Epithelial cell of prostate (primary cell): ENCODE data around the gene CCND2.

ENCODE experiments used
- DNase-seq: peaks from one replicate; pipeline ENCODE4 v3.0.0-alpha.2; 2011; ENCODE audit warnings: low read depth, low spot score
- H3K27ac ChIP-seq: fragments of 450-650 bp; 2 replicates; pipeline ENCODE4 v1.5.1; 2017; ENCODE audit warnings: mild to moderate bottlenecking

The CCND2 gene

DNA sequence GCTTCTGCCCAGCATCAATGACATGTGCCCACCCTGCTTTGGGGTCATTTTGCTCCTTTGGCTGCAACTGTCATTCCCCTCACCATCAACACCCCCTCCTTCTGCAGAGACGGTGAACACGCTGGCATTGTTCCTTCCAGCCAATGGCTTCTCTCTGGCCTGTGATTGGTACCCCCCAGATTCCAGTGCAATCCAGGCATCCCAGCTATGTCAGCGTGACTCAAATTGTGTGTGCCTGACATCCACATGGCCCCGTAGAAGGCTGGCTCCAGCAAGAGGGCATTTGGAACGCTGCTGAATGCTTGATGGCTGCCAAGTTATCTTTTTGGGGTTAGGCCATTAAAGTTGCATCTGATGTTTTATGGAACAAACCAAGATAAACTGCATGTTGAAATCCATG lies 21.0 kb upstream of the CCND2 start:
- no peak overlapping the region for H3K27ac ChIP-seq
- DNase-seq, result no peak

DNA sequence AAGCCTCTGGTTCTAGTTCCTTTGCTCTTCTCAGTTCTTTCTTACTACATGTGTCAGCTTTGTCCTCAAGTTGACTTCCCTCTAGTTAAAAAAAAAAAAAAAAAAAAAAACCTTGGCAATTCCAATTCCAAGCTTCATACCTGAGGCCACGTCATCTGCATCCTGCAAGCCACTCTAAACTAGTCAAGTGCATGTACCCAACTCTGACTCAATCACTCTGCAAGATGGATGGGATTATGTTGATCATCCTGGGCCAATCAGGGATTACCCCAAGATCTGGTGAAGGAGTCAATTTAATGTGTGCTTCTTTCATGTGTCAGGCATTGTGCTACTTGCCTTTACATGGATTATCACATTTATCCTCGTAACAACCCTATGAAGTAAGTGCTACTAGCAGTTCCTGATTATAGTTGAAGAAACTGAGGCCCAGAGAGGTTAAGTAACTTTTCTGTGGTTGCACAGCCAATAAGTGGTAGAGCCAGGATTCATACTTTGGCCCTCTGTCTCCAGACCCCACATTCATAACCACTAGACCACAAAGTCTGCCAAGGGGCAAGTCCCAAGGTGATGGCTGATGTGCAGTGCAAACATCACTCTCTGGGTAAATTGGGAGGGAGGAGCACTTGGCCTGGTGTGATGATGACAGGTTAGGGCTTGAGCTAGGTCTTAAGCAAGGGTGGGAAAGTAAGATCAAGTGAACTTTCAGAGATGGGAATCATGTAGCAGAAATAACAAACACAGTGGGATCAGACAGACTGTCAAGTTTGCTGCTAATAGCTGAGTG lies 17.3 kb upstream of the CCND2 start:
- H3K27ac ChIP-seq, result no peak overlapping the region
- no peak for DNase-seq

DNA sequence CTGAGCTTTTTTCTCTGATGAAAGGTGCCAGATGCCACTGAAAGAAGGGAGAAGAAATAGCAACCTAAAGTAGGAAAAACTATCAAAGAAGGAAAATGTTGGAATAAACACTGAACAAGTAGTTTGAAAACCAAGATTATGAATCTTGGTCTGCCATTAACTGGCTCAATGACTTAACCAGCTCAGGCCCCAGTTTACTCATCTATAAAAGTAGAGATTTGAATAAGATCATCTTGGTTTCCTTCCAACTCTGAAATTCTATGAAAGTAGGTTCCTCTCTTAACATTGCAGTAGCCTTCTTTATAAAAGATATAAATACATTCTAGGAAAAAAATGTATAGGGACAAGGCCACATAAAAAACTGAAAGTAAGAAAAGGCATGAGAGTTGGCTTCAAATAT lies 16.1 kb upstream of the CCND2 start:
- DNase-seq, result no peak
- H3K27ac ChIP-seq, result no peak overlapping the region

DNA sequence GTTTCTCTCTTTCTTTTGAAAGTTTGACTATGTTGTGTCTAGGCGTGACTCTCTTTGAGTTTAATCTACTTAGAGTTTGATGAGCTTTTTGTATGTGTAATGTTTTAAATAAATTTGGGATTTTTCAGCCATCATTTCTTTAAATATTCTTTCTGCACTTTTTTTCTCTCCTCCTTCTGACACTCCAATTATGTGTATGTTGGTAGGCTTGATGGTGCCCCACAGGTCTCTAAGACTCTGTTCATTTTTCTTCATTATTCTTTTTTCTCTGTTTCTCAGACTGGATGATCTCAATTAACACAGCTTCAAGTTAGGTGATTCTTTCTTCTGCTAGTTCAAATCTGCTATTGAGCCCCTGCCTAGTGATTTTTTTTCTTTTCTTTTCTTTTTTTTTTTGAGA lies 14.5 kb upstream of the CCND2 start:
- no peak for DNase-seq
- H3K27ac ChIP-seq, result no peak overlapping the region

DNA sequence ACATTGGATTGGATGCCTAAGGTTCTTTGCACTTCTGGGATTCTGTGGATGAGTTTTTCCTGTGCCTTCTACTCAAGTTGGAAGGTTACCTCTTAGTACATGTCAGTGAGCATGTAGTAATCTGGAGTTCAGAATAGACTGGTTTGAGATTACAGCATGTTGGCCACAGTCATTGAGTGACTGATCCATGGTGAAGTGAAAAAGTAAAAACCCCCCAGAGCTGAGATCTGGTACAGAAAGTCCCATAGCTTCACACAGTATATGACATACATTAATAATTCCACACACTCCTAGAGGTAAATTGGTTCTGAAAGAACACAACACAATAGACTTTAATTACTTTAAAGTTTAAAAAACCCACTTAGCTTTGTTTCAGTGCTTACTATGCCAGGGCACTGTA lies 11.9 kb upstream of the CCND2 start:
- no peak for DNase-seq
- H3K27ac ChIP-seq, result no peak overlapping the region

DNA sequence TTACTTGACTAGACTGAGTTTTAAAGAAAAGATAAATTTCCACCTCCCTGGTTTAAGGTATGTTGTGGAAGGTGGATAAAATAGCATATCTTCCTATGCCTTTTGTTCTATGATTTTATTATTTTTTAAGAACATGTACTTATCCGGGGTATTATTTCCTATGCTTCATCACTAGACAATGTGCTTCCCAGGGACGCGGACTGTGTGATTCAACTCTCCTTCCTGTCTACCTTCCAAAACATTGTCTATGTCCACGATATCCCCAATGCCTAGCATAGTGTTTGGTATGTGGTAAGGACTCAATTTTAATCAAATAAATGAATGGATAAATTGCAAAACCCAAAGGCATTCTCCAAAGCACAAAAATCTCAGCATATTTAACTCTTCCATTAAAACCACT lies 8.3 kb upstream of the CCND2 start:
- no peak overlapping the region for H3K27ac ChIP-seq
- no peak for DNase-seq

DNA sequence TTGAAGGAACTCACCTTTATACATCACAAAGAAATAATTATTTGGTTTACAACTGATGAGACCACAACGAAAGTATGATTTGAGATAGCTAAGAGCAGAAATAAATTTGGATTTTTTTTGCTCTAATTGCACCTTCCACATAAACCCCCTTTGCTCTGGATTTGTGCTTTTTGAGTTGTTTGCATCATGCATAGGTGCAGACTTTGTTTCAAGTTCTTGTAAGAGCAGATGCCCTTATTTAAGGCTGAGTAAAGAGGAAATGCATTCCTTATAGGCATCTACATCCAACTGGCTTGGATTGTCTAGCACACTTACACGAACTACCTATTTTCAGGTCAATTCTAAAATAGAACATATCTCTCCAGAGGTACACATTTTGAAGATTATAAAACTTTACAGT lies 6.6 kb upstream of the CCND2 start:
- no peak for DNase-seq
- no peak overlapping the region for H3K27ac ChIP-seq

DNA sequence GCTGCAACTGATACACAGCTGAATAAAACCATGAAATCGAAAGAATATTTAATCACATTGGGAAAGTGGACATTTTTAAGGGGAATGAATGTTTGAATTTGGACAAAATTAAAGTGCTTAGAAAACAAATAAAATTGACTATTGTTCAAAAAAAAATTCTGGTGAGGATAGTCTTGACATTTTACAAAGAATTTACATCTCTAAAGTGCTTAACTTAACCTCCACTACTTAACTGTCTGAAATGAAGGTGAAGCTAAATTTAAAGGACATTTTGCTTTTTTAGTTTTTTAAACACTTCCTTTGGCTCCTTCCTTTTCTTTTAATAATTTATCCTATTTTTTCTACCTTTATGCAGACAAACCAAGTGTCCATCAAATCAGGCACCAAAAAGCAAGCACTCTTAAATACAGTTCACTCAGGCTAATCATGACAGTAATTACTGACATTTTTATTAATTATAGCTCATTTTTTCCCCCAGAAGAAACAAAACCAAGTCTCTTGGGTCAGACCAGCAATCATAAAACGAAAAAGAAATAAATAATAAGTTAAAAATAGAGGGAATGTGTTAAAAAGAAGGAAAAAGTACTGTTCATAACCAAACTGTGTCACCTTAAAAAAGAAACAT lies 5.7 kb upstream of the CCND2 start:
- H3K27ac ChIP-seq, result no peak overlapping the region
- no peak for DNase-seq

DNA sequence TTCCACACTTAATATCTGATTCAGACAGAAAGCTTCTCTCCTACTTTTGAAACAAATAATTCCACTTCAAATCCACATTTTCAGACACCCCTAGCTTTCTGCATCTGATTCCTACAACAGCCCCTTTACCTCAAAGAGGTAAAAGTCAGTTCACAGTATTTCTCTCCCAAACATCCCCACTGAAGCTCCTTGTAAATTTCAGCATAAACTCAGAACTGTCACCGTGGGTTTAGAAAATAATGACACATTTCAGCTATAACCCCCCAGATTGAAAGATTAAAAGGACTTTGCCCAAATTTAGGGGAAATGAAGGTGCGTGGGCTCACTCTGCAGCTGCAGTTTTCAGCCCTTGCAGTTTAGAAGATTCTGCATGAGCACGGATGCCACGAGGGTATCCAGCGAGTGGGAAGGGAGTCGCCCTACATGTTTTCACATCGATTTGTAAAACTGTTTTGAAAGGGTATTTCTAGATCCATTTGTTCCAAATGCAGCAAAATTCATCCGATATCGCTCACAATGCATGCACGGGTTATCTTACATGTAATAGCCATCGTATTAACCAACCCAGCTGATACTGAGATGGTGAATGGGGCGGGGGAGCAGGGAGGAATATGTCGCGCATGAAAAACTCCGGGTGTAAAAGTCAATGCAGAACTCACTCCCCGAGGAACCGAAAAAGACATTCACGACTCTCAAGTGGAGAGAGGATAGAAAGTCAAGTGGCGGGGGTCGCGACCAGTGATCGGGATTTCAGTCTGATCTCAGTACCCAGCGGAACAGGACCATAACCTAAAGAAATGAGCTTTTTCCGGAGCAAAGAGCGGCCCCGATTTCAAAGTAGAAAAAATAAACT lies 5.0 kb upstream of the CCND2 start:
- H3K27ac ChIP-seq, result peak overlapping the region; percentile 89
- no peak for DNase-seq

DNA sequence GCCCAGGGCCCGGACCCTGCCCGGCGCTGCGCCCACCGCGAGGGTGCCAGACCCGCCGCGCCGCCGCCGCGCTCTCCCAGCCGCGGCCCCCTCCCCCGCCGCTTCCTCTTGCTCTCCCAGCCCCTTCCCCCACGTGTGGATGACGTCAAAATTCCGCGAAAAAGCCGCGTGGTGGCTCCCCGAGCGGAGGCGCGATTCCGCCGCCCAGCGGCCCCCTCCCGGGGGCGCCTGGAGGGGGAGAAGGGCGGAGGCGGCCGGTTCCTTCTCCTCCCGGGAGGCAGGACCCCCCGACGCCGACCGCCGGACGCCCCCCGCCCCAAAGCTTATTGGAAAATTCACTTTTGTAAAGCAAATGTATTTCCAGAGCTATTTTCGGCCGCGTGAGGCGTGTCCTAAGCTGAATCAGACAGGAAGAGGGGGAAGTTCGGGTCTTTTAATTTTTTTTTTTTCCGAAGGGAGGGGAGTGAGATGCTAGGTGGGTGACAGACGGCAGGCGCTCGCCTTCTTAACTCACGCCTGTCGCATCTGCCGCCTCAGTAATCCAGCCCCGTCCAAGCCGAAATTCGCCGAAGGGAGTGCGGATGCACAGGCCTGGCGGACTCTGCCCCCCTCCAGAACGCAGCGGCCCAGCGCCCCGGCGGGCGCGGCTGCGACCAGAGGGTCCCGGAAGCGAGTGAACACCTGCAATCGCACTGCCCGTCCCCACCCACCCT lies 4.1 kb upstream of the CCND2 start:
- DNase-seq, result no peak
- H3K27ac ChIP-seq, result peak overlapping the region; percentile 89

DNA sequence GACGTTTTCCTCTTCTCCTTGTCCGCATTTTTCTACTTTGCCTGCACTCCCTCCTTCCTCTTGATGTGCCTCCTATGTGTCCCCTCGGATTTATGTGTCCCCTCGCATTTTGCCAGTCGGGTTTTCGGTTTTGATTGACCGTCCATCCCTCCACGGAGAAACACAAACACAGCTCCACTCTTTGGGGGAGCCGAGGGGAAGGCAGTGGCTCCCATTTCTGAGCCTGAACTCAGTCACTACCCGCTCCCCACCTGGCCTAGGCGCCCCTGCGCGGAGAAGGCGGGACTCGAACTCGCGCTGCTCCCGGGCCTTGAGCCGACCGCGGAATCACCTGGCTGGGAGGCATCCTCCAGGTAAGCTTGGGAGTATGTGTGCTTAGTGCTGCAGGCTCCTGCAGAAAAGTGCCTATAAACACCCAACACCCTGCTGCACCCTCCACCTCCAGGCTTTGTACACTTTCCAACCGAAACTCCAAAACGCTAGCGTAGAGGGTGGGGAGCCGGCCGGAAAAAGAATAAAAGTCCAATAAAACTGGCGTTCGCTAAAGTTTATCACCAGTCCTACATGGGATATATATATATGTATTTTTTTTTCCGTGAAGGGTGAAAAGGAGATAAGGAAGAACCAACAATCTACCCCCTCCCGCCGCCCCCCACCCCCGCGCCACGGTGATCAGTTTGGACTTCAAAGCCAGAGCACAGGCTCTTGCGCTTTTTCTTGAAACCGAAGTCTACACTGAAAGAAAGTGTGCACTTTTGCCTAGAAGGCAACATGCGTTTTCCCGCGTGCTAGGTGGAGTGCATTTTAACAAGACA lies 3.3 kb upstream of the CCND2 start:
- H3K27ac ChIP-seq, result peak overlapping the region; percentile 89
- no peak for DNase-seq

DNA sequence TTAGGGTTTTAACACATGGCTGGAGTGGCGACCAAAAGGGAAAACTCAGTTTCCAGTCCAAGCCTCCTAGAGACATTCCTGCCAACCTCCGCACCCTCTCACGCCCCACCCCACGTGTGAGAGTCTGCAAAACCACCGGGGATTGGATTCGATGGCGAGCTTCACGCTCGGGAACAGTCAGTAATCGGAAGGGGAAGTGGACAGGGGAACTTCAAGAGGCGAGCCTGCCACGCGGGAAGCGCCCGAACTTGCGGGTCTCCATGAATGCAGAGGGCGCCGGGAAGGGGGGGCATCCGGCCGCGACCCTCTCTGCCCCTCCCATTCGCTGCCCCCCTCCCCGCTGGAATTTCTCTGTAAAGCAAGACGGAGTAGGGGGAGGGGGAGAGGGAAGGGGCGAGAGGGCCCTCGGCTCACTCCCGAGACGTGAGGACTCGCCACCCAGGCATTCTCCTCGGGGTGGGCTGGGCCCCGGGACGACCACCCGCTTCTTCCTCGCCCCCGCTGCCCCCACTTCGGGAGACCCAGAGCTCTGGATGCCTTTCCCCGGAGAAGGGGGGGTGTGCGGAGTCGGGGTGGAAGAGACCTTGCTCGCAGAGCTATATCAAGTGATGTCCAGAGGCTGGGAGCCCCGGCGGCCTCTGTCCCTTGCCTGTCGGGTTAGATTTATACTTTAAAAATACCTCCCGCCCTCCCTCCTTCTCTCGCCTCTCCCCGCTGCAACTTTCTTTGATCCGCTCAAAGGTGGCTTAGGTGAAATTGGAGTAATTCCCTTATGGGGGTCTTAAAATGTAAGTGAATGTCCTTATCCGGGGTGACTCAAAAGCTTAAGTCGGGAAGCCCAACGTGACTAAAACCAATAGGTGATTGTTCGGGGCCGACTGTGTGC lies 2.5 kb upstream of the CCND2 start:
- DNase-seq, result no peak
- peak overlapping the region; percentile 89 for H3K27ac ChIP-seq

DNA sequence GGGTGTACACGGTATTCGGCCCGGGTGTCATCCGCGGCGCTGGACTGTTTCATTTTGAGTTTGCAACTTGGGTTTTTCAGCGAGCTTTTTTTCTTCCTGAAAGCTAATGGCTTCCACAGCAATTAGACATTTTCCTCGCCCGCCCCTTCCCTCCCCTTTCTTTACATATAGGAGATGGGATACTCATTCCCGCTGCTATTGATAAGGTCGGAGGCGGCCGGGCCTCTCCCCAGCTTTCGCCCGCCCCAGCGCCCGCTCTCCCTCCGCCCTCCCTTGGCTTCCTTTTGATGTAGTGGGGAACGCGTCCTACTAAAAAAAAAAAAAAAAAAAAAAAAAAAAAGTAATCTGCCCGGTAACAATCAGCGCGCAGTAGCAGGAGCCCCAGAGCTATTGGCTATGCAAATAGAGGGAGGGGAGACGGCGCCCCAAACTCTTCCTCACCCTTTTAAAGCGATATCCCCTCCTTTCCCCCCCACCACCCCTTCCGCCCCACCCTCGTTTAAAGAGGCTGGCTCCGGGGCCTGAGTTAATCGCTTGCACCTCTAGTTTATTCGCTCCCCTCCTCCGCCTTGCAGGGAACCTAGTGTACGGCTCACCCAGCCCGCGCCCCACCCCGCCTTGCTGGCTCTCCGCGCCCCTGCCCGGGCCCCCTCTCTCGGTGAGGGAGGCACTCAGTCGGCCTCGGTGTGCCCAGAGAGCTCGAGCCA lies 1.7 kb upstream of the CCND2 start:
- H3K27ac ChIP-seq, result peak overlapping the region; percentile 89
- DNase-seq, result peak; percentile 60

DNA sequence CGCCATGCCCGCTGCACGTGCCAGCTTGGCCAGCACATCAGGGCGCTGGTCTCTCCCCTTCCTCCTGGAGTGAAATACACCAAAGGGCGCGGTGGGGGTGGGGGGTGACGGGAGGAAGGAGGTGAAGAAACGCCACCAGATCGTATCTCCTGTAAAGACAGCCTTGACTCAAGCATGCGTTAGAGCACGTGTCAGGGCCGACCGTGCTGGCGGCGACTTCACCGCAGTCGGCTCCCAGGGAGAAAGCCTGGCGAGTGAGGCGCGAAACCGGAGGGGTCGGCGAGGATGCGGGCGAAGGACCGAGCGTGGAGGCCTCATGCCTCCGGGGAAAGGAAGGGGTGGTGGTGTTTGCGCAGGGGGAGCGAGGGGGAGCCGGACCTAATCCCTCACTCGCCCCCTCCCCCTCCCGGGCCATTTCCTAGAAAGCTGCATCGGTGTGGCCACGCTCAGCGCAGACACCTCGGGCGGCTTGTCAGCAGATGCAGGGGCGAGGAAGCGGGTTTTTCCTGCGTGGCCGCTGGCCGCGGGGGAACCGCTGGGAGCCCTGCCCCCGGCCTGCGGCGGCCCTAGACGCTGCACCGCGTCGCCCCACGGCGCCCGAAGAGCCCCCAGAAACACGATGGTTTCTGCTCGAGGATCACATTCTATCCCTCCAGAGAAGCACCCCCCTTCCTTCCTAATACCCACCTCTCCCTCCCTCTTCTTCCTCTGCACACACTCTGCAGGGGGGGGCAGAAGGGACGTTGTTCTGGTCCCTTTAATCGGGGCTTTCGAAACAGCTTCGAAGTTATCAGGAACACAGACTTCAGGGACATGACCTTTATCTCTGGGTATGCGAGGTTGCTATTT lies 914 bp upstream of the CCND2 start:
- no peak for DNase-seq
- H3K27ac ChIP-seq, result peak overlapping the region; percentile 89

DNA sequence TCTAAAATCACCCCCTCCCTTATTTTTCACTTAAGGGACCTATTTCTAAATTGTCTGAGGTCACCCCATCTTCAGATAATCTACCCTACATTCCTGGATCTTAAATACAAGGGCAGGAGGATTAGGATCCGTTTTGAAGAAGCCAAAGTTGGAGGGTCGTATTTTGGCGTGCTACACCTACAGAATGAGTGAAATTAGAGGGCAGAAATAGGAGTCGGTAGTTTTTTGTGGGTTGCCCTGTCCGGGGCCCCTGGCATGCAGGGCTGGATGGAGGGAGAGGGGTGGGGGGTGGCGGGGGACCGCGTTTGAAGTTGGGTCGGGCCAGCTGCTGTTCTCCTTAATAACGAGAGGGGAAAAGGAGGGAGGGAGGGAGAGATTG lies 300 bp upstream of the CCND2 start:
- no peak for DNase-seq
- H3K27ac ChIP-seq, result peak overlapping the region; percentile 89

DNA sequence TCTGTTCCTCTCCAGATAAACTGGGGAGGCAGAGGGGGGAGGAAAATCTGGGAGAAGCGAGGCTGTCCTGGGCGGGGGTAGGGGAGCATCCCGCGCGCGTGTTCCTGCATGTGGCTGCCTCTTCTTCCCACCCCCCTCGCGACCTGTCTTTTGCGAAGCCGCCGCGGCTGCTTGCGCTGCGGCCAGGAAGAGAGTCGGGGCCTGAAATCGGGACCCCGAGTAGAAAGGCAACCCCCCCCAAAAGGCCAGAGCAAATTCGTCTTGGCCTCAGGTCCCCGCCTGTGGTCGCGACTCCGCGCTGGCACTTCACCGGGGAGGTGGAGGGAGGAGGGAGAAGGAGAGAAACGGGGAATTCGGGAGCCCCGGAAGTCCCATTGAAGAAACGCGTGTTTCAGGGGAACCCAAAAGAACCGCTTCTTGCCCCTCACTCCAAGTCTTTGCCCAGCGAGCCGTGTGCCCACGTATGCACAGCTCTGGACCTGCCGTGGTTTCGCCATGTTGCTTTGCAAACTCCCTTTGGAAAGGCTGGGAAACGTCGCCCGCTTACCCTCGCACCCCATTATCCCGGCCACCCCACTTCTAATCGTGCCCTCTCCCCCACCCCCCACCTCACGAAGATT lies 944 bp downstream of the CCND2 start:
- DNase-seq, result no peak
- peak overlapping the region; percentile 89 for H3K27ac ChIP-seq
